D341Med (cell line): Measurements from ENCODE around the gene CDC6.

Source experiments
- DNase-seq: peaks from one replicate; pipeline ENCODE4 v3.0.0; 2012; ENCODE audit warnings: low spot score

CDC6 gene

DNA sequence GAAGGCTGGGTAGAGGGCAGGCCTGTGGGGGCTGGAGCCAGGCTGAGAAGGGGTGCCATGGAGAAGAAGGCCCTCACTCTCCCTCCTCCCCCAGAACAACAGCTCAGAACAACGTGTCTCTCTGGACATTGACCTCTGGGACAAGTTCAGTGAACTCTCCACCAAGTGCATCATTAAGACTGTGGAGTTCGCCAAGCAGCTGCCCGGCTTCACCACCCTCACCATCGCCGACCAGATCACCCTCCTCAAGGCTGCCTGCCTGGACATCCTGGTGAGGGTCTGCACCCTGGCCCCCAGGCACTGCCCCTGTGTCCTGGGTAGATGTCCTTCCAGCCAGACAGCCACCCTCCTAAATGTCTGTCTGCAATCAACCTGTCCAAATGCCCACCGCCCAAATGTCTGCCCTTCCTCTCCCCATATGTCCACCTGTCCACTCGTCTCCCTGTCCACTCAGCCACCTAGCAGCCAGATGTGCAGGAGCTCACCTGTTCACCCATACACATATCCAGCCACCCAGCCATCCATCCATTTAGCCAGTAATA is 64.6 kb downstream of the CDC6 start:
- DNase-seq, result no peak

DNA sequence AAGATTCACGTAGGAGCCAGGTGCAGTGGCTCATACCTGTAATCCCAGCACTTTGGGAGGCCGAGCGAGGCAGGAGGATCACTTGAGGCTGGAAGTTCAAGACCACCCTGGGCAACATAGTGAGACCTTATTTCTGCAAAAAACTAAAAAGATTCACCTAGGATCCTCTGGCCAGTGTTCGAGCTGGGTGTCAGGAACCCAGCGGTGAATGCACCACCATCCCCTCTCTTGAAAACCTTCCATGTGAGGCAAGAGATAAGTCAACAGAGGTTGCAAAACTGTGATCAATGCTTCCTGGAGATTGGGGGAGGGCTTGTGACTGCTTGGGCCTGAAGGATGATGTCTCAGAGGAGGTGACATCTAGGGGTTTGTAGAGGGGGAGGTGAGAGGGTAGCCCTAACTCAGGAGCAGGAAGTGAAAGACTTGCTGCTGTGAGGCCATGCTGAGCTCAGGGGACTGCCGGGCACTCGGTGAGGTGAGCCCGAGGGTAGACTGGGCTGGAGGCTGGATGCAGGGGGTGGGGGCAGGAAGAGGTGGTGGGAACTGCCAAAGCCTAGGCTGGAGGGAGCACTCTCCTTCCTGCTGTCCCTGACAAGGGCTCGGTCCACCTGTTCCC is 65.2 kb downstream of the CDC6 start:
- DNase-seq, result no peak
